Keratinocyte (primary cell): ENCODE results near the gene LYSMD2. TPM values are rescaled to one million over a fixed set of nuclear protein-coding genes. Genes with fewer than 3 reads are reported as not detected.

ENCODE experiments used
- DNase-seq: peaks from one replicate; pipeline ENCODE4 v3.0.0-alpha.2; 2011; ENCODE audit warnings: low read depth, missing footprints, low spot score
- FAIRE-seq: peaks from 2 replicates; lab custom pipeline; 2011; peaks lifted over from hg19 to GRCh38; lab: Jason Lieb, UNC
- H2AFZ ChIP-seq: 2 replicates; pipeline ENCODE4 v1.6.0; 2012; ENCODE audit warnings: low read length, control low read depth, inconsistent platforms; ENCODE audit not compliant: control insufficient read depth
- H3K27ac ChIP-seq: 2 replicates; pipeline ENCODE4 v1.5.1; 2011; ENCODE audit warnings: low read length; ENCODE audit not compliant: control insufficient read depth, insufficient read depth
- H3K27me3 ChIP-seq: 3 replicates; pipeline ENCODE4 v1.6.0; 2011; ENCODE audit warnings: low read length; ENCODE audit not compliant: control insufficient read depth, insufficient read depth; ENCODE audit errors: extremely low read depth
- H3K36me3 ChIP-seq, 2 experiments: 2 replicates in 1 of 2; 3 replicates in 1 of 2; pipeline ENCODE4 v1.5.1; 2011; ENCODE audit warnings: low read length in 2 of 2, mild to moderate bottlenecking in 1 of 2; ENCODE audit not compliant: control insufficient read depth in 2 of 2, insufficient read depth in 2 of 2; ENCODE audit errors: extremely low read depth in 1 of 2
- H3K4me1 ChIP-seq: 3 replicates; pipeline ENCODE4 v1.5.1; 2011; ENCODE audit warnings: low read length; ENCODE audit not compliant: control insufficient read depth, insufficient read depth; ENCODE audit errors: extremely low read depth
- H3K4me2 ChIP-seq: 3 replicates; pipeline ENCODE4 v1.6.0; 2011; ENCODE audit warnings: low read depth, low read length; ENCODE audit not compliant: control insufficient read depth, insufficient read depth; ENCODE audit errors: extremely low read depth
- H3K4me3 ChIP-seq, 3 experiments: fragments of 200-600 bp in 1 of 3; sonication (generic) in 1 of 3; 2 replicates in 2 of 3; 3 replicates in 1 of 3; pipeline ENCODE4 v1.5.1; 2011 to 2016; ENCODE audit warnings: low read length in 3 of 3, mild to moderate bottlenecking in 3 of 3, control low read depth in 2 of 3, inconsistent platforms in 1 of 3, low read depth in 1 of 3, mixed read lengths in 1 of 3, mixed run types in 1 of 3, moderate library complexity in 1 of 3; ENCODE audit not compliant: control insufficient read depth in 2 of 3, insufficient read depth in 2 of 3; ENCODE audit errors: extremely low read depth in 1 of 3
- H3K79me2 ChIP-seq: 2 replicates; pipeline ENCODE4 v1.6.0; 2012; ENCODE audit warnings: low read length; ENCODE audit not compliant: control insufficient read depth, insufficient read depth
- H3K9ac ChIP-seq: 3 replicates; pipeline ENCODE4 v1.6.0; 2011; ENCODE audit warnings: low read length; ENCODE audit not compliant: control insufficient read depth, insufficient read depth; ENCODE audit errors: extremely low read depth
- H3K9me1 ChIP-seq: 3 replicates; pipeline ENCODE4 v1.6.0; 2011; ENCODE audit warnings: low read length; ENCODE audit not compliant: control insufficient read depth, insufficient read depth; ENCODE audit errors: extremely low read depth
- H3K9me3 ChIP-seq: 2 replicates; pipeline ENCODE4 v1.5.1; 2012; ENCODE audit warnings: low read depth, low read length; ENCODE audit not compliant: control insufficient read depth
- H4K20me1 ChIP-seq: 3 replicates; pipeline ENCODE4 v1.6.0; 2011; ENCODE audit warnings: low read length; ENCODE audit not compliant: control insufficient read depth, insufficient read depth; ENCODE audit errors: extremely low read depth
- CTCF ChIP-seq, 3 experiments: IDR thresholded peaks in 1 of 3; conservative IDR thresholded peaks in 1 of 3; optimal IDR thresholded peaks in 1 of 3; 2 replicates in 2 of 3; 3 replicates in 1 of 3; pipeline versions ENCODE3 to v1.5.1; 2011; ENCODE audit warnings: low read length in 3 of 3, mild to moderate bottlenecking in 3 of 3, moderate library complexity in 2 of 3, control low read depth in 1 of 3, inconsistent platforms in 1 of 3; ENCODE audit not compliant: insufficient read depth in 2 of 3; ENCODE audit errors: extremely low read depth in 1 of 3
- EZH2 ChIP-seq: IDR thresholded peaks from one replicate; pipeline ENCODE4 v1.6.1; 2012; ENCODE audit warnings: inconsistent platforms, mild to moderate bottlenecking, low read length, moderate library complexity
- dilution Hi-C: fragments of 300-500 bp; cut with MboI; formaldehyde crosslinking; loops from one replicate; pipeline ENCODE4 v1.7.0; 2020; ENCODE audit warnings: low sequenced_read_pairs; ENCODE audit not compliant: extremely low pct_ligation_motif_present
- polyA plus RNA-seq, 5 experiments: library from polyadenylated mRNA; depleted of rRNA in 3 of 5; stranded (reverse) in 3 of 5; stranded (forward) in 1 of 5; unstranded in 1 of 5; fragments of >200 nt; gene quantifications; 1 replicate in 1 of 5; 2 replicates in 3 of 5; 3 replicates in 1 of 5; pipeline versions ENCODE4 v1.2.1 to v1.2.3, GENCODE V29; 2011 to 2012; ENCODE audit warnings: missing spikeins in 2 of 5, low read depth in 1 of 5, low replicate concordance in 1 of 5

The LYSMD2 gene
- polyA plus RNA-seq, 1 donor (not counting 4 experiments of a cell fraction or from before 2014, with no cell fraction given) = 12.7 TPM

- no peaks in the 10 kb centered on the region for H3K4me1 ChIP-seq
- no peaks in the 10 kb centered on the region for H3K79me2 ChIP-seq
- H3K36me3 ChIP-seq = no peaks in the 10 kb centered on the region
- dilution Hi-C loops = no loop called here
- H3K4me2 ChIP-seq = no peak overlapping the region
- H3K4me3 ChIP-seq = no peak overlapping the region
- H3K9me1 ChIP-seq = no peaks in the 10 kb centered on the region
- TF ChIP-seq EZH2 = no peak
- no peak for TF ChIP-seq CTCF (optimal IDR thresholded peaks at IDR 0.05 in 1 of 3, IDR thresholded peaks at IDR 0.05 in 1 of 3, conservative IDR thresholded peaks at IDR 0.05 in 1 of 3; ENCODE audit: extremely low read depth in 1 of 3, insufficient read depth in 2 of 3, low read length in 3 of 3)
- FAIRE-seq (no peak), DNase-seq (no peak)
- no peaks in the 10 kb centered on the region for H4K20me1 ChIP-seq
- H2AFZ ChIP-seq = no peak overlapping the region
- H3K27me3 ChIP-seq = no peaks in the 10 kb centered on the region
- no peak overlapping the region for H3K9ac ChIP-seq
- no peaks in the 10 kb centered on the region for H3K9me3 ChIP-seq
- no peak overlapping the region for H3K27ac ChIP-seq
Observed at GRCh38 chr15:51758645-51759044, 21.2 kb upstream of the LYSMD2 start.

- no peak overlapping the region for H2AFZ ChIP-seq
- dilution Hi-C loops = no loop called here
- H3K9me1 ChIP-seq = no peaks in the 10 kb centered on the region
- H3K4me2 ChIP-seq = no peak overlapping the region
- no peaks in the 10 kb centered on the region for H3K9me3 ChIP-seq
- no peak overlapping the region for H3K9ac ChIP-seq
- no peak overlapping the region for H3K27ac ChIP-seq
- H4K20me1 ChIP-seq = no peaks in the 10 kb centered on the region
- FAIRE-seq = no peak
- TF ChIP-seq CTCF (optimal IDR thresholded peaks at IDR 0.05 in 1 of 3, IDR thresholded peaks at IDR 0.05 in 1 of 3, conservative IDR thresholded peaks at IDR 0.05 in 1 of 3; ENCODE audit: extremely low read depth in 1 of 3, insufficient read depth in 2 of 3, low read length in 3 of 3) = no peak
- TF ChIP-seq EZH2 = no peak
- H3K27me3 ChIP-seq = no peaks in the 10 kb centered on the region
- H3K4me1 ChIP-seq = peaks cover 2% of the 10 kb centered on the region
- no peaks in the 10 kb centered on the region for H3K36me3 ChIP-seq
- no peaks in the 10 kb centered on the region for H3K79me2 ChIP-seq
- no peak overlapping the region for H3K4me3 ChIP-seq
- DNase-seq = no peak
Observed at GRCh38 chr15:51757450-51757849, 20.0 kb upstream of the LYSMD2 start.
